Measurements from ENCODE around the gene CELA2A.
"Not testable (repeated sequence)": the region's sequence is repeated elsewhere in the genome, so short reads cannot be mapped to it uniquely, and the experiment has no call there.

The CELA2A gene

GRCh38 chr1:15427280-15427666 is 29.3 kb upstream of the CELA2A start:
- no peaks in the 10 kb centered on the region for H3K9me3 ChIP-seq
- H3K4me3 ChIP-seq (ENCODE audit: low read depth, low read length): no peak overlapping the region
- no peak for TF ChIP-seq CTCF (IDR thresholded peaks at IDR 0.05; ENCODE audit: low read depth, low read length)
- DNase-seq: no peak
- no peaks in the 10 kb centered on the region for H3K27me3 ChIP-seq
- H3K4me1 ChIP-seq: no peaks in the 10 kb centered on the region
- no peaks in the 10 kb centered on the region for H3K36me3 ChIP-seq

- not testable (repeated sequence) for H3K4me3 ChIP-seq (ENCODE audit: low read depth, low read length); DNase-seq; H3K9me3 ChIP-seq; H3K36me3 ChIP-seq; H3K4me1 ChIP-seq; H3K27me3 ChIP-seq
These were observed 28.3 kb upstream of the CELA2A start for GRCh38 chr1:15428252-15428651.

GRCh38 chr1:15428815-15429435 is 27.6 kb upstream of the CELA2A start:
- Histone ChIP-seq H3K27me3 (no peaks in the 10 kb centered on the region), H3K4me1 (no peaks in the 10 kb centered on the region), H3K36me3 (no peaks in the 10 kb centered on the region), H3K4me3 (ENCODE audit: low read depth, low read length) (no peak overlapping the region), H3K9me3 (no peaks in the 10 kb centered on the region)
- no peak for DNase-seq
- TF ChIP-seq CTCF (IDR thresholded peaks at IDR 0.05; ENCODE audit: low read depth, low read length): no peak

- Histone ChIP-seq H3K4me1 (no peaks in the 10 kb centered on the region), H3K4me3 (ENCODE audit: low read depth, low read length) (no peak overlapping the region), H3K36me3 (no peaks in the 10 kb centered on the region), H3K9me3 (no peaks in the 10 kb centered on the region), H3K27me3 (no peaks in the 10 kb centered on the region)
- no peak for TF ChIP-seq CTCF (IDR thresholded peaks at IDR 0.05; ENCODE audit: low read depth, low read length)
- no peak for DNase-seq
These were observed 26.8 kb upstream of the CELA2A start for GRCh38 chr1:15429701-15430149.

GRCh38 chr1:15430787-15431570 is 25.6 kb upstream of the CELA2A start:
- peak; percentile 61 for DNase-seq
- Histone ChIP-seq H3K4me1 (no peaks in the 10 kb centered on the region), H3K4me3 (ENCODE audit: low read depth, low read length) (no peak overlapping the region), H3K9me3 (no peaks in the 10 kb centered on the region), H3K27me3 (no peaks in the 10 kb centered on the region), H3K36me3 (no peaks in the 10 kb centered on the region)
- TF ChIP-seq CTCF (IDR thresholded peaks at IDR 0.05; ENCODE audit: low read depth, low read length): peak; percentile 73

GRCh38 chr1:15431571-15431948 is 25.0 kb upstream of the CELA2A start:
- Histone ChIP-seq H3K4me3 (ENCODE audit: low read depth, low read length) (no peak overlapping the region), H3K27me3 (no peaks in the 10 kb centered on the region), H3K4me1 (no peaks in the 10 kb centered on the region), H3K36me3 (no peaks in the 10 kb centered on the region), H3K9me3 (no peaks in the 10 kb centered on the region)
- TF ChIP-seq CTCF (IDR thresholded peaks at IDR 0.05; ENCODE audit: low read depth, low read length): no peak
- no peak for DNase-seq

All from BE2C (cell line).